Ascending aorta (tissue), 2 donors: ENCODE data around the gene JAKMIP1. TPM values are rescaled to one million over a fixed set of nuclear protein-coding genes. Genes with fewer than 3 reads are reported as not detected.

Experiments used
- DNase-seq, 2 donors: peaks; one replicate each; pipeline ENCODE4 v3.0.0-alpha.2; 2019; ENCODE audit warnings: low spot score in 2 of 2
- H3K27ac ChIP-seq, 2 donors: fragments of 200-600 bp; sonication (generic); one replicate each; pipeline ENCODE4 v1.5.1; 2016 to 2017; ENCODE audit warnings: mild to moderate bottlenecking in 1 of 2
- H3K27me3 ChIP-seq: fragments of 200-600 bp; sonication (generic); one replicate; pipeline ENCODE4 v1.5.1; 2017
- H3K36me3 ChIP-seq, 2 donors: fragments of 200-600 bp; sonication (generic); one replicate each; pipeline ENCODE4 v1.5.1; 2016
- H3K4me1 ChIP-seq, 2 donors: fragments of 200-600 bp; sonication (generic); one replicate each; pipeline ENCODE4 v1.5.1; 2016 to 2017; ENCODE audit warnings: mild to moderate bottlenecking in 1 of 2
- H3K4me3 ChIP-seq, 2 donors: fragments of 200-600 bp; sonication (generic); one replicate each; pipeline ENCODE4 v1.5.1; 2016 to 2017; ENCODE audit warnings: mild to moderate bottlenecking in 1 of 2
- H3K9me3 ChIP-seq, 2 donors: fragments of 200-600 bp; sonication (generic); one replicate each; pipeline ENCODE4 v1.5.1; 2016
- intact Hi-C: fragments of 100-400 bp; cut with DNase I; formaldehyde crosslinking; loops from one replicate; pipeline ENCODE4 v1.15.1; 2023
- total RNA-seq: library from RNA; depleted of rRNA; stranded (reverse); fragments of >200 nt; gene quantifications from one replicate; pipeline ENCODE4 v1.1.0, GENCODE V29; 2016
- TF ChIP-seq, protein P1 (sequence below), 3 experiments: fragments of 200-600 bp in 2 of 3; fragments of 450-650 bp in 1 of 3; sonication (generic) in 2 of 3; IDR thresholded peaks; one replicate each; pipeline ENCODE4 v1.5.1; 2016 to 2019; ENCODE audit warnings: antibody characterized with exemption in 3 of 3, mild to moderate bottlenecking in 1 of 3, moderate library complexity in 1 of 3

Gene JAKMIP1
- total RNA-seq, 1 donor from 2014 or later = not detected

DNA sequence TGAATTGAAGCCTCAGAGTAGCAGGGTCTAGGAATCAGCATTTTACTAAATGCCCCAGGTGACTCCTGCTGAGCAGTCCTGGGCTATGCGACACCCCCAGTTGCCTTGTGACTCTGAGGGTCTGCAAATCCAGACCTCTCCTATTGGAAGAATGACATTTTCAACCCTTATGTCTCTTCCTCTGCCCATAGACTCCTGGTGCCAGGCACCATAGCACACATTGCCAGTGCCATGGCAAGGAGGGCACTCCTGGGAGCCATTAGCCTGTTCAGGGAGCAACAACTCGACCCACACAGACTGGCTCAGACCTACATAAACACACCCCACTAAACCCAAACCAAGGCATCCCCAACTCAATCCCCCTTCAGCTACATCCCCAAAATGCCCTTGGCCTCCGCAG is 3.7 kb upstream of the JAKMIP1 start:
- H3K4me3 ChIP-seq = no peak overlapping the region
- no peaks in the 10 kb centered on the region for H3K27me3 ChIP-seq
- TF ChIP-seq, protein P1, sequence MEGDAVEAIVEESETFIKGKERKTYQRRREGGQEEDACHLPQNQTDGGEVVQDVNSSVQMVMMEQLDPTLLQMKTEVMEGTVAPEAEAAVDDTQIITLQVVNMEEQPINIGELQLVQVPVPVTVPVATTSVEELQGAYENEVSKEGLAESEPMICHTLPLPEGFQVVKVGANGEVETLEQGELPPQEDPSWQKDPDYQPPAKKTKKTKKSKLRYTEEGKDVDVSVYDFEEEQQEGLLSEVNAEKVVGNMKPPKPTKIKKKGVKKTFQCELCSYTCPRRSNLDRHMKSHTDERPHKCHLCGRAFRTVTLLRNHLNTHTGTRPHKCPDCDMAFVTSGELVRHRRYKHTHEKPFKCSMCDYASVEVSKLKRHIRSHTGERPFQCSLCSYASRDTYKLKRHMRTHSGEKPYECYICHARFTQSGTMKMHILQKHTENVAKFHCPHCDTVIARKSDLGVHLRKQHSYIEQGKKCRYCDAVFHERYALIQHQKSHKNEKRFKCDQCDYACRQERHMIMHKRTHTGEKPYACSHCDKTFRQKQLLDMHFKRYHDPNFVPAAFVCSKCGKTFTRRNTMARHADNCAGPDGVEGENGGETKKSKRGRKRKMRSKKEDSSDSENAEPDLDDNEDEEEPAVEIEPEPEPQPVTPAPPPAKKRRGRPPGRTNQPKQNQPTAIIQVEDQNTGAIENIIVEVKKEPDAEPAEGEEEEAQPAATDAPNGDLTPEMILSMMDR (IDR thresholded peaks at IDR 0.05) = no peak
- H3K9me3 ChIP-seq = no peaks in the 10 kb centered on the region
- intact Hi-C loops = no loop called here
- no peak for DNase-seq
- H3K36me3 ChIP-seq = no peaks in the 10 kb centered on the region
- H3K27ac ChIP-seq = no peak overlapping the region
- peaks cover 0 to 3% of the 10 kb centered on the region in 2 donors for H3K4me1 ChIP-seq

DNA sequence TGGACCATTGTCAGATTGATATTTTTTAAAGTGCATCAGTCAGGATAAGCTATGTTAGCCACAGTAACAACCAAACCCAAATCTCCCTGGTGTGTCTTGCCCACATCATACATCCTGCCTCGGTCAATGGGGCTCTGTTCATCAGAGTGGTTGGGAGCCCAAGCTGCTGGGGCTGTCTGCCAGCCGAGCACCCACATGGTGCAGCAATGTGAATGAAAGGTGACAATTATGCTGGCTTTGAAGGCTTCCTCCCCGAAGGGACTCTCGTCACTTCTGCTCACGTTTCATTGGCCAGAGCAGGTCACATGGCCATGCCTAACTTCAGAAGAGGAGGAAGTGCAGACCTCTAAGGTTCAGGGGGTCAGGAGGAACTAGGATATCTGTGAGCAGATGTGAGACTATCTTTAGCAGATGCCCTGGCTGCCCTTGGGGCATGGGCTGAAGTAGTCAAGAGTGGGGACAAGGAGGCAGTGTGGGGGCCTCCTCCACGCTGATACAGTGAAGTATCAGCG is 1.3 kb upstream of the JAKMIP1 start:
- no peak overlapping the region for H3K27ac ChIP-seq
- TF ChIP-seq, protein P1 (IDR thresholded peaks at IDR 0.05) = no peak
- no peaks in the 10 kb centered on the region for H3K36me3 ChIP-seq
- peak in 1 of 2 donors; percentile 59 for DNase-seq
- no peak overlapping the region for H3K4me3 ChIP-seq
- no peaks in the 10 kb centered on the region for H3K9me3 ChIP-seq
- no peaks in the 10 kb centered on the region for H3K27me3 ChIP-seq
- peaks cover 0 to 3% of the 10 kb centered on the region in 2 donors for H3K4me1 ChIP-seq
- intact Hi-C loops = no loop called here

DNA sequence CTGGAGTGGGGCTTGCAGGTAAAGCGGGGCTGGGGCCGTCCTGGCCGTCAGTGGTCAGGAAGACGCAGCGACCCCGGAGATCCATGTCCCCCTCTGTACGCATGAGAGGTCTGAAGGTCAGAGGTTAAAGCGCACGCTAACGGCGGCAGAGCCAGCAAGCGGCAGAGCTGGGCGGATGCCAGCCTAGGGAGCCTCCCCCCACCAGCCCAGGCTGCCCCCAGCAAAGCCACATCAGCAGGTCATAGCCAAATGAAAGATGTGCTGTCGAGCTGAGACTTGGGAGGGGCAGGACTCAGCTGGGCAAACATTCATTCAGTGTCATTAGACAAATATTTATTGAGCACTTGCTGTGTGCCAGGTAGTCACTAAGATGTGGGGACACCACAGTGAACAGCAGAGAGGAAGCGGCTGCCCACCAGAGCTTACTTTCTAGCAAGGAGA is 593 bp upstream of the JAKMIP1 start:
- peak in 1 of 2 donors; percentile 44 for DNase-seq
- Histone ChIP-seq H3K4me1 (peaks cover 0 to 3% of the 10 kb centered on the region in 2 donors), H3K27ac (no peak overlapping the region), H3K9me3 (no peaks in the 10 kb centered on the region), H3K27me3 (no peaks in the 10 kb centered on the region), H3K4me3 (peak overlapping the region; percentile 54 to 64), H3K36me3 (no peaks in the 10 kb centered on the region)
- TF ChIP-seq, protein P1 (IDR thresholded peaks at IDR 0.05) = no peak
- intact Hi-C loops = no loop called here

DNA sequence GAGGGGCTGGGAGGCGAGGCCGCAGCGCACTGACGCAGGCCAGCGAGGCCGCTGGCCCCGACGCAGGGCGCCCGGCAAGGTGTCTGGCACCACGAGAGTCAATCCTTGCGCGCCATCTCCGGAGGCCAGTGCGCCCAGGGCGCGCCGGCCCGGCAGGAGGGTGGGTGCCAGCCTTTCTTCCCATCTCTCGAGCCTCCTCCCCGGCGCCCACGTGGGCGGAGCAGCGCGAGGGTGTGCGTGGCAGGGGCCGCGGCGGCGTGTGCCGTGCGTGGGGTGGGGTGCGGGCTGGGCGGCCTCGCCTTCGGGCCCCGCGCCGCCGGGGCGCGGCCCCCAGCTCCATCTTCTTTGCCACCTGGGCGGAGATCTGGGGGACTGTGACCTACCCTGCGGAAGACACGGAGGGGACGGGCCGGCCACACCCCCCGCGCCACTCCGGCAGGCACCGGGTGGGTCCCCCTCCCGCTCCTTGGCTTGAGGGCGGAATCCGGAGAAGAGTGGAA is 877 bp downstream of the JAKMIP1 start:
- DNase-seq = peak in 1 of 2 donors; percentile 55
- intact Hi-C loops = no loop called here
- TF ChIP-seq, protein P1 (IDR thresholded peaks at IDR 0.05) = no peak
- no peaks in the 10 kb centered on the region for H3K9me3 ChIP-seq
- H3K27me3 ChIP-seq = no peaks in the 10 kb centered on the region
- no peak overlapping the region for H3K27ac ChIP-seq
- H3K4me1 ChIP-seq = peaks cover 0 to 3% of the 10 kb centered on the region in 2 donors
- H3K36me3 ChIP-seq = no peaks in the 10 kb centered on the region
- H3K4me3 ChIP-seq = peak overlapping the region; percentile 54 to 64

DNA sequence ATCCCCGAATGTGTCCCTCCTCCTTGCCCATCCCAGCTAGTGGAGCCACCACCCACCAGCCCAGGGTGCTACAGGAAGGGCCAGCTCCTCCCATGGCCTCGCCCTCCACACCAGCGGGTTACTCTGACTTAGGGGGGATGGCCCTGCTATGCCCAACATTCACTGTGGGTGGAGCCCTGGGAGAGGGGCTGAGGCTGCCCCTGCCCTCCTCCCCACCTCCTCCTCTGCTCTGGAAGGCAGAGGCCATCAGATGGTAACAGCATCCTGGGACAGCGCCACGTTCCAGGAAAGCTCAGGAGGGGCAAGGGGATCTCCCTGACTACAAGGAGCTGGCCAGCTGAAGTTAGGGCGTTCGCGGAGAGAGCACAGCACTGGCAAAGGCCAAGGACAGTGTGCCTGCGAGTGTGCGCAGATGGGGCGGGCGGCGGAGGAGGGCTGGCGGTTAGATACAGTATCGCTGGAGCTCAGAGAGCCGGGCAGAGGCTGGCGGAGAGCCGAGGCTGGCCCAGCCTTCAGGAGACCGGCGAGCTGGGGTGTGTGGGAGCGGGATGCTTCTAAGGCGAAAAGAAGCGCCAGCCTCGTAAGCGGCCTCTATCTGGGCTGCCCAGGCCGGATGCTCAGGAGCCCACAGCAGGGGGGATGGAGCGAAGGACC is 1.5 kb downstream of the JAKMIP1 start:
- DNase-seq = peak in 1 of 2 donors; percentile 52
- H3K27me3 ChIP-seq = no peaks in the 10 kb centered on the region

More for the DNA sequence above, 1.5 kb downstream of the JAKMIP1 start:
- intact Hi-C loops = no loop called here
- H3K27ac ChIP-seq = no peak overlapping the region
- H3K36me3 ChIP-seq = no peaks in the 10 kb centered on the region
- TF ChIP-seq, protein P1 (IDR thresholded peaks at IDR 0.05) = no peak
- no peaks in the 10 kb centered on the region for H3K9me3 ChIP-seq
- peaks cover 0 to 3% of the 10 kb centered on the region in 2 donors for H3K4me1 ChIP-seq
- peak overlapping the region; percentile 54 to 64 for H3K4me3 ChIP-seq
